22Rv1 (cell line): ENCODE results near the gene LRMDA.

Experiments
- H3K27ac ChIP-seq: fragments of 450-650 bp; 2 replicates; pipeline ENCODE4 v1.5.1; 2017
- CTCF ChIP-seq: fragments of 450-650 bp; IDR thresholded peaks from 2 replicates; pipeline ENCODE4 v1.5.1; 2017; ENCODE audit warnings: mild to moderate bottlenecking
- ZFX ChIP-seq: fragments of 450-650 bp; IDR thresholded peaks from 2 replicates; pipeline ENCODE4 v1.6.1; 2017; ENCODE audit warnings: antibody characterized with exemption, borderline replicate concordance

LRMDA gene

GRCh38 chr10:75685187-75685586 lies 253.8 kb downstream of the LRMDA start:
- TF ChIP-seq ZFX (no peak), CTCF (no peak)
- no peak overlapping the region for H3K27ac ChIP-seq

GRCh38 chr10:75688506-75689300 lies 257.3 kb downstream of the LRMDA start:
- TF ChIP-seq CTCF (no peak), ZFX (no peak)
- H3K27ac ChIP-seq, result no peak overlapping the region

- H3K27ac ChIP-seq, result no peak overlapping the region
- TF ChIP-seq CTCF (no peak), ZFX (no peak)
These were observed 262.1 kb downstream of the LRMDA start for GRCh38 chr10:75693489-75693888.

GRCh38 chr10:75694269-75694668 lies 262.8 kb downstream of the LRMDA start:
- no peak overlapping the region for H3K27ac ChIP-seq
- no peak for TF ChIP-seq ZFX
- TF ChIP-seq CTCF, result no peak

- no peak overlapping the region for H3K27ac ChIP-seq
- TF ChIP-seq ZFX, result no peak
- TF ChIP-seq CTCF, result no peak
These were observed 263.4 kb downstream of the LRMDA start for GRCh38 chr10:75694790-75695189.

- TF ChIP-seq ZFX, result no peak
- TF ChIP-seq CTCF, result no peak
- no peak overlapping the region for H3K27ac ChIP-seq
These were observed 264.6 kb downstream of the LRMDA start for GRCh38 chr10:75695994-75696393.

- no peak for TF ChIP-seq ZFX
- no peak for TF ChIP-seq CTCF
- no peak overlapping the region for H3K27ac ChIP-seq
These were observed 265.1 kb downstream of the LRMDA start for GRCh38 chr10:75696536-75696935.
